ENCODE measurements around the gene CHPF2.

The CHPF2 gene

DNA sequence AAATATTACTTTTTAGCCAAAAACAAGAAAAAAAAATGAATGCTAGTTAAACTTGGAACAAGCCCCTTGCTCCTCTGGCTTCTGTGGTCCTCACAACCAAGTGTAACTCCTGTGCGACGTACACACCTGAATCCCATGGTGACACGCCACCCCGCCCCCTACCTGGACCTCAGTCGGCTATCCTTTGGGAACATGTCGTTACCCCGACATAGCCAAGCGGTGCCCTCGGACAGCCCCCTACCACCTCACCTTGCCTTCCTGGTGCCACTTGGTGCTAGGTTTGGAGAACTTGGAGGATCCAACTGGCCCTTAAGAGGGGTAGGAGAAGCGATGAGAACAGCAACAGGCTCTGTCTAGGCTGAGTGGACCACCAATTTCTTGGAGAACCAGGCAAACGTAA is 28.2 kb downstream of the CHPF2 start:
- DNase-seq (ENCODE audit: low read depth, low spot score): no peak

DNA sequence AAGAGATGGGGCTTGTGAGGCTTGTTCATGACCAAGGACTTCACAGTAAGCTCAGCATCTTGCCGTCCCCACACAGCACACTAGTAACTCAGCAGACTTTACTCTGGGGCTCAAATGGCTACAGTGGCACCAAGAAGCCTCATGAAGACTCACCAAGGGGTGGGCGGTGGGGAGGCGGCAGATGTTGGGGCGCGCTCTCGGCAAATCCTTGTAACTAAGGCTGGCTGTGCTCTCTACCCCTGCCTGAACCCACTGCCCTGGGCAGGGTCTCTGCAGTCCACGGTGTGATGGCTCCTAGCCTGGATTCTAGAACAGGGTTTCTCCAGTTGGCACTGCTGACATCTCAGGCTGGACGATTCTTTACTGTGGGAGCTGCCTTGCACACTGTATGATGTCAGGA is 28.6 kb downstream of the CHPF2 start:
- DNase-seq (ENCODE audit: low read depth, low spot score): no peak

DNA sequence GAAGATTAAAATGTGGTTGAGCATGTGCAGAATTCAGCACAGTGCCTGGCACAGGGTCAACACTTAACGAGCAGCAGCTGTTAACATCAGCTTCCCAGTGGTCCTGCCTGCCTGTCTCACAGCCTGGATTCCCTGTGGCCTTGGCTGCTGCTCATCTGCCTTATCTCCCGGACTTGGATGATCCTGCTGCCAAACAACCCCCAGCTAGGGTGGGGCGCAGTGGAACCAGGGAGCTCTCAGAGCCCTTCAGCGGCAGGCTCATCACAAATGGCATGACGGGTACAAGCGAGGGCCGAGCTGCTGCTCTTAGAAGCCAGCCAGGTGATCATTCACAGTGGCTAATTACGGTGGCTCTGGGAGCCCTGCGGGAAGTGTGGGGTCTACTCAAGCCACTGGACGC is 29.2 kb downstream of the CHPF2 start:
- DNase-seq (ENCODE audit: low read depth, low spot score): no peak

DNA sequence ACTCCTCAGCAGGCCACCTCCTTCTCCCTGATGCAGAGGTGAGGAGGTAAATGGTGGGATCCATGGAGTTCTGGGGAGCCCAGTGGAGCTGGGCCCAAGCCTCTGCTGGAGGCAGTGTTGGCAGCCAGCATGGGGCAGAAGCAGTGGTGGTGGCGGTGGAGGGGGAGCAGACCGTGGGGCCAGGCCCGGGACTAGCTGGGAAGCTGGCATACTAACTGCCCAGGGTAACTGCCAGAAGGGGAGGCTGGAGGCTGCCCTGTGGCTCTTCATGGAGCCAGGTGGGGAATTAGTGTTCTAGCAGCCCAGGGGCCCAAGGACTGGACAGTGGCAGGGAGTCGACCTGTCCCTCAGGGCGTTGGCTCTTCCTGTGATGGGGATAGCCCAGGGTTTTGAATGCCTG is 32.3 kb downstream of the CHPF2 start:
- DNase-seq (ENCODE audit: low read depth, low spot score): no peak

DNA sequence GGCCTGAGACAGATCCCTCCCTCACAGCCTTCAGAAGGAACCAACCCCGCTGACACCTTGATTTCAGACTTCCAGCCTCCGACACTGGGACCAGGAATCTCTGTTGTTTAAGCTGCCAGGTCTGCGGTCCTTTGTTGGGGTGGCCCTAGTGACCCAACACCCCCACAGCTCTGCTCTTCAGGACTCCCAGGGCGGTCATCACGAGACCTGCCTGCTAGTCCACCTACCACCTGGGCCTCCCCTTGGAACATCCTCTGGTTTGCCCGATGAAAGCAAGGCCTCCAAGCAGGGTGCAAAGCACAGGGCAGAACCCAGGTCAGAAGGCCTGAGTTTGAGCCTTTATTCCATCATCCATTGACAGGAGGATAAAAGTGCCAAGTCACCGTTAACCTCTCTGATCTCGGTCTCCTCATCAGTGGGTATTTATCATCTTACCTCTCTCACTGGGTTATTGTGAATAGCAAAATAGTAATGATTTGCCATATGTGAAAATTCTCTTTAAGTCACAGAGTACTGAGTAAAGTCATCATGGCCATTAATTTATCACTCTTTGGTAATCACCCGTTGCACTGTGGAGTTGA is 33.2 kb downstream of the CHPF2 start:
- DNase-seq (ENCODE audit: low read depth, low spot score): no peak

DNA sequence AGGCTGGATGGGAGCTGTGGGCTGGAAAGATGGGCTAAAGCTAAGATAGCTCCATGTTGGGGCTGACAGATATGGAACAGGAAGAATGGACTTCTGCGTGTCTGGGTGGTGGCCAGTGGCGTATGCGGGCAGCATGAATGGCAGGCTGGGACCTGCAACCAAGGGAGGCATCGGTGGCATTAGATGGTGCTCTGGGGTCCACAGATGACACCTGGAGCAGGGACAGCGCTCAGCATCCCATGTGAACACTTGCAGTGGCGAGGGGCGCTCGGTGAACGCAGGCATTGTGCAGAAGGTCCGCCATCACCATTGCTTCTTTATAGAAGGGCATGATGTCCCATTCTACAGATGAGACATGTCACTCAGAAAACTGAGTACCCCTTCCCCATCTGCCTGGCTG is 37.2 kb downstream of the CHPF2 start:
- no peak for DNase-seq (ENCODE audit: low read depth, low spot score)

DNA sequence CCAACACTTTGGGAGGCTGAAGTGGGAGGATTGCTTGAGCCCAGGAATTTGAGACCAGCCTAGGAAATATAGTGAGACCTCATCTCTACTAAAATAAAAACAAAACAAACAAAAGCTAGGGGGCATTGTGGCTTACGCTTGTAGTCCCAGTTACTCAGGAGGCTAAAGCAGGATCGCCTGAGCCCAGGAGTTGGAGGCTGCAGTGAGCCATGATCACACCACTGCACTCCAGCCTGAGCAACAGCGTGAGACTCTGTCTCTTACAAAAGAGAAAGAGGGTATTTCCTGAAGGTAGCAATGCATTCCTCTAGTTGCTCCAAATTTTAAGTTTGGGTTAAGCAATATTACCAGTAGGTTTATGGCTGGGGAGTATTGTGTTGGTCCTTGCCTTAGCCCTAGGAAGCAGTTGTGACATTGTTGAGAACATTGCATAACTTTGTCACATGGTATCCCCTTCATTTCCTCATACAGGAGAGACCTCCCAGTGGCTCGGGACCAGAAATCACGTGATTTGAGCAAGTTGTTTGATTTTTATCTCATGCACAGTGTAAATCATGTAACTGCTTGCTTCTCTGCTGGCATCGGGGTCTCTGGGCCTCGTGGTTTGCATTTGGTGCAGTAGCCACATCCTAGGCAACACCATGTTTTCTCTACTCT is 39.5 kb downstream of the CHPF2 start:
- DNase-seq (ENCODE audit: low read depth, low spot score): no peak

DNA sequence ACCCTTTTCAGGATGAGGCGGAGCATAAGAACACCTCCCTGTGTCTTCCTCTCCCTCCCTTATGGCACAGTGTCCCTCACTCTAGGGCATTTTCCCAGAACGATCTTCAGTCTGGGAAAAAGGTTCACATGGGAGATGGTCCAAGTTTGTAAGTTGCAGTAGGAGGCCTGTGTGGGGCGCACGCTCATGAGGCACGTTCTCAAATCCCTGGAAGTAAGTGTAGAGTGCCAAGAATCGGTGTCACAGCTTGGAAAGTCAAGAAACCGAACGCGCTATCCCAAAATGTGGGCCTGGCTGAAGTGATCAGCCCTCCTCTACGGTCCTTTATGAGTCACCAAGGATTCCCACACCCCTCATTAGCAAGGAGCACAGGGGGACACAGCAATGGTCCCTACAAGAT is 40.1 kb downstream of the CHPF2 start:
- no peak for DNase-seq (ENCODE audit: low read depth, low spot score)

DNA sequence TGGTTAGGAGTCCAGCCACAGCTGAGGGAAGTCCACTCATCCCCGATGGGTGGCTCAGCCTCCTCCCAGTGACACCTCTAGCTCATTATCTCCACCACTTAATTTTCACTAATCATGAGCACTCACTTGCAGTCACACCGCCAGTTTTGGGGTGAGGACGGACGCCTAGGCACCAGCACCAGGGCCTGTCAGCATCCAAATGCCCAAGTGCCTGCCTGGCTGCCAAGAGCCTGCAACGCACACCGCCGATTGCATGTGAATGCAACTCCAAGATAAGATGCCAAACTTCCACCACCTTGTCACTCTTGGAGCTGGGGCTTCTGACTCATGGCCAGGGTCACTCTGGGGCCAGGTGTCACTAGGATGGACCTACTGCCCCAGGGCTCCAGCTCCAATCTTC is 40.6 kb downstream of the CHPF2 start:
- DNase-seq (ENCODE audit: low read depth, low spot score): no peak

DNA sequence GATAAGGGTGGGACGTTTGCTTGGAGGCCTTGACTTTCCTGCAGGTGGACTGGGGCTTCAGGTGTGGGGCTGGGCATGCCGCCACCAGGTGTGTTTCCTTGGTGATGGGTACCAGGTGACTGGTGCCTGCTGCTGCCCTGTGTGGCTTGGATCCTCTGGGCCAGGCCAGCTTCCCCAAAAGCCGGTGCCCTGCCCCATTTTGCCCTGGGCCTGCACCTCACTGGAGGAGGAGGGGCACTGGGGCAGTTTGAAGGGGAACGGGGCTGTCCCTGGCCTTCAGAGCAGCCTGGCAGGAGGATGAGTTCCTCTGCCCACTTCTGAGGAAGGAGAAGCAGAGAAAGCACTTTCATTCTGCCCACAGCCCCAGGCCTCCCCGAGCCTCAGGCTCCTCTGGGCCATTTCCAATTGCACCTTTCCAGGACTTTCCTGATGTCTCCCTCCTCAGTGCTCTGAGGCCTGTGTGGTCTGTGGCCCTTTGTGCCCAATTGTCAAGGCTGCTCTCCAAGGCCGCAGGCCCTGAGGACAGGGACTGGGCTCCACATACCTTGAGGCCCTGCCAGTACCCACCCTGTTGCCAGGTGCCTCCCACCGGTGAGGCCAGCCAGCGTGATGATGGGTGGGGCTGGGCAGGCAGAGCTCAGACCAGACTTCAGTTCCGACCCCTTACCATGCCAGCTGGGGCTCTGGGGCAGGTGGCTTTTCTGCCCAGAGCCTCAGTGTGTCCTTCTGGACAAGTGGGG is 41.5 kb downstream of the CHPF2 start:
- no peak for DNase-seq (ENCODE audit: low read depth, low spot score)

DNA sequence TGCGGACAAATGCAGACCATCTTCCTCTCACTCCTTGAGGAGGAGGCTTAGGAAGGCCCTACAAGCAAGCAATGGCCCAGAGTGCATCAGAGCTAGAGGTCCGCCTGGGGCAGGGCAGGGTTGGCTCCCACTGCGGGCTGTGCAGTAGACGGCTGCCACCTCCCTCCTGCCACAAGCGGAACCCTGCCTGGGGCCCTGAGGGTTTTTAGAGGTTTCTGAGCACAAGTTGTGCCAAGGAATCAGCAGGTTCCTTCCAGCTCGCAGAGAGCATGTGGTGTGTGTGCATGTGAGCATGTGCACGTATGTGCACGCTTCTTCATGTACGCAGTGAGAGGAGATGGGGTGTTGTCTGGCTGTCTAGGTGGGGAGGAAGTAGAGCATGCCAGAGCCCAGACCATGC is 42.1 kb downstream of the CHPF2 start:
- DNase-seq (ENCODE audit: low read depth, low spot score): no peak

DNA sequence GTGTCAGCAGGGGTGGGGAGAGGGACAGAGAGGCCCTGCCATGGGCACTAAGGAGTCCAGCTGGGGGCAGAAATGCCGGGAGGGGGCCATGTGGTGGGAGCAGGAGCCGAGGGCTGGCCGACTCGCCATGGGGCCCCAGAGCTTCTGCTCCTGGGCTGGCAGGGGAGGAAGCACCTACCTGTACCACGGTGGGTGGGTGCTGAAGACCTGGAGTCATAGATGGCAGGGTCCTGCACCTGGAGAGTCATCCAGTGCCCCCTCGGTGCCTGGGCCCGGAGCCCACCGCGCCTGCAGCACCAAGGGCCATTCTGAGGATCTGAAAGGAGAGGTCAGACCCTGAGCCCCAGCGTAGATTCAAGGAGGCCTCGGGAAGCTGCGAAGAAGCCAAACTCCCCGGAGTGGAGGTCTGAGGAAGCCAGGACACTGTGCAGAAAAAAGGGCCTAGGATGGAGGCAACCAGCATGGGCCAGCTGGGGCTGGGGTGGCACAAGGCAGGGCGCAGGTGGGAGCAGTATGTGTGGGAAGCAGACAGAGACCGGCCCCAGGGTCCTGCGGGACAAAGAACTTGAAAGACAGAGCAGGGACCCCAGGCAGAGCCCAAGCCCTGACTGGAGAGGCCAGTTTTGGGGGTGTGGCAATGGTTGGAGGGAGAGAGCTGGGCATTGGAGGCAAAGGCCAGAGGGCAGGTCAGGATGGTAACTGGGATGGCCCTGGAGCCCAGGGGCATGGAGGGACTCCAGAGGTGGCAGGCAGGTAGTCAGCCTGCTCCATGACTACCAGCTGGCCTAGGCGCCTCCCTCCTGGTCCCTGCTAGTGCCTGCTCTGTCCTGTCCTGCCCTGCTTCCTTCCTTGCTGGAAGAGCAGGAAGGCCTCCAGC is 42.9 kb downstream of the CHPF2 start:
- no peak for DNase-seq (ENCODE audit: low read depth, low spot score)

DNA sequence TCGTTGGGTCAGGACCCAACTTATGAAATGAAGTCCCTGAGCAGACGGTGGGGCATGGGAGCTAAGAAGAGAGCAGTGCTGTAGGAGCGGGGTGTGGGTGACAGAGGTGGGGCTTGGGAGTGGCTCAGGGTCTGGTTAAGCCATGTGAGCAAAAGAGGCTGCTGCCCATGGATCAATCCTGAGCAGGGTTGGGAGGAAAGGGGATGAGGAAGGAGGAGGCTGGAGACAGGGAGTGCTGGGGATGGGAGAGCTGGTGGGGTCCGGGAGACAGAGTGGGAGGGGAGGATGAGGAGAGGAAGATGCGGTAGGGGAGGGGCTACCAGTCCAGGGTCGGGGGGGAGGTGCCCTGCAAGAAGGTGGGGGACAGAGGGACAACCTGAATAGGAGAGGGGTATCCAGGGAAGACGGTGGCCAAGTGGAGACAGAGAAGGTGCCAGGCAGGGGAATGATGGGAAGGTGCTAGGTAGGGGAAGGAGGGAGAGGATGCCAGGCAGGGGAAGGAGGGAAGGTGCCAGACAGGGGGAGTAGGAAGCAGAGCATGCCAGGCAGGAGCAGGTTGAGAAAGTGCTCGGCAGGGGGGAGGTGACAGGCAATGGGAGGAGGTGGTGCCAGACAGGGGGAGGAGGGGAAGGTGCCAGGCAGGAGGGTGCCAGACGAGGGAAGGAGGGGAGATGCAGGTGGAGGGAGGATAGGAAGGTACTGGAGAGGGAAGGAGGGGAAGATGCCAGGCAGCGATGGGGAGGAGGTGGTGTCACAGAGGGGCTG is 43.7 kb downstream of the CHPF2 start:
- DNase-seq (ENCODE audit: low read depth, low spot score): no peak

DNA sequence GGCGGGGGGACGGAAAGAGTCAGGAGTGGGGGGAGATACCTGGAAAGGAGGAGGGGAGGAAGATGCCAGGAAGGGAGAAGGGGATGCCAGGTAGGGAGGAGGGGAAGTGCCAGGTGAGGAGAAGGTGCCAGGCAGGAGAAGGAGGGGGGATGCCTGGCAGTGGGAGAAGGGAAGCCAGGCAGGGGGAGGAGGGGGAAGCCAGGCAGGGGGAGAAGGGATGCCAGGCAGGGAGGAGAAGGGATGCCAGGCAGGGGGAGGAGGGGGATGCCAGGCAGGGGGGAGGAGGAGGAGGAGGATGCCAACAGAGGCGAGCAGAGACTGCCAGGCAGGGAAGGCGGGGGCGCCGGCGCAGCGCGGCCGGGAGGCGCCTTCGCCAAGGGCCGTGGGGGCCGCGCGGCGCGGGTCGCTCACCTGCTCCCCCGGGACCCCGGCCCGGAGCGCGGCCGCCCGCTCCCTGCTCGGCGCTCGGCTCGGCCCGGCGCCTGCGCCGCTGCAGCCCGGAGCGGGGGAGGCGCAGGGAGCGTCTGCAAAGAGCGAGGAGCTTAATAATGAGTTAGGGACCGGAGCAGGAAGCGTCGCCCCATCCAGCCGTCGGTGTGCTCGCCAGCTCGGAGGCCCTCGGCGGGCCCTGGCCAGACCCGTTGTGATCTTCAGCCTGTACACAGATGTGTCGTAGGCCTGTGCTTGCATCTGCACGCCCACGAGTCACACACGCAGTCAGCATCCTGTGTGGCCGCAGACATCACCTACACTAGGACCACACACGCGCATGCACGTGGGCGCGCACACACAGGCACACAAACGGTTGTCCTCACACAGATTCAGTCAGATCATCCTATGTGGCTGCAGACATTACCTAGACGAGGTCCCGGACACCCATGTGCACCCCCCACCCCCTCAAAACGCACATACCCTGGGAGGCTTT is 44.6 kb downstream of the CHPF2 start:
- peak; percentile 83 for DNase-seq (ENCODE audit: low read depth, low spot score)

DNA sequence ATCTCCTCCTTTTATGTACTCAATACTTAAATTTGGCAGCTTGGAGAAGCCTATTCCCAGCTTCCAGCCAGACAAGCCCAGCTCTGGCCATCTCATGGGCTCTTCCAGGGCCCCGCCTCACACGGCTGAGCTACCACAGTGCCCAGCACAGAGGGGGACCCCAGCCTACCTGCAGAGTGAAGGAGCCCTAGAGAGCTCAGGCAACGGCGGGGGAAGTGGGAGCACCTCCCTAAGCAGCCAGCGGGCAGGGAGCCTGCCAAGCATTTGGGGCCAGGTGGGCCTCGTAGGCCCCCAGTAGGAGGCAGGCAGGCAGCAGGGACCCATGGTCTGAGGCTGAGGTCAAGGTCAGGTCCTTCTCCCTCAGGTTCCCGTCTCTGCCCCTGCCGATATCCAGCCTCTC is 45.3 kb downstream of the CHPF2 start:
- no peak for DNase-seq (ENCODE audit: low read depth, low spot score)

DNA sequence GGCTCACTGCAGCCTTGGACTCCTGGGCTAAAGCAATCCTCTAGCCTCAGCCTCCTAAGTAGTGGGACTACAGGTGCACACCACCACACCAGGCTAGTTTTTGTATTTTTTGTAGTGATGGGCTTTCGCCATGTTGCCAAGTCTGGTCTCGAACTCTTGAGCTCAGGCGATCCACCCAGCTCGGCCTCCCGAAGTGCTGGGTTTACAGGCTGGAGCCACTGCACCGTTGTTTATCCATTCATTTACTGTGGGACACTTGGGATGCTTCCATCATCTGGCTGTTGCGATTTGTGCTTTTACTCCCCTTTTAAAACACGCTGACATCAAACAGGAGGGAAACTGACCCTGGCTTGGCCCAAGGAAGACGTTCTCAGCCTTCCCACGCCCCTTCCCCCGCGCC is 46.7 kb downstream of the CHPF2 start:
- no peak for DNase-seq (ENCODE audit: low read depth, low spot score)

DNA sequence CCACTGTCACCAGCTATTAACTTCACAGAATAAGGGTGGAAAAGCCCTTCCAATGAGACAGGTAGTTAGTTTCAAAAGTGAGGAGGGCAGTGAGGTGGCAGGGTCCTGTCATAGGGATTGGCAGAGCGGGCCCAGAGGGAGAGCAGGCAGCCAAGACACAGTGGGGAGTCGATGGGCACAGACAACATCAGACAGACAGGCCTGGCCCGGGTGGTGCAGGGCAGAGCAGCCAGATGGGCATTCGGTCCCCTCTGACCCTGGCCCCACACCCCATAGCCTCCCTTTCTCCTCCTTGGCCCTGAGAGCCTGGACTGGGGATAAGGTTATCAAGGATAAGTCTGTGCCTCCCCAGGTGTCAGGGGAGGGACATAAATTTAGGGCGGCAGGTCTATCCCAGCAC is 47.6 kb downstream of the CHPF2 start:
- no peak for DNase-seq (ENCODE audit: low read depth, low spot score)

DNA sequence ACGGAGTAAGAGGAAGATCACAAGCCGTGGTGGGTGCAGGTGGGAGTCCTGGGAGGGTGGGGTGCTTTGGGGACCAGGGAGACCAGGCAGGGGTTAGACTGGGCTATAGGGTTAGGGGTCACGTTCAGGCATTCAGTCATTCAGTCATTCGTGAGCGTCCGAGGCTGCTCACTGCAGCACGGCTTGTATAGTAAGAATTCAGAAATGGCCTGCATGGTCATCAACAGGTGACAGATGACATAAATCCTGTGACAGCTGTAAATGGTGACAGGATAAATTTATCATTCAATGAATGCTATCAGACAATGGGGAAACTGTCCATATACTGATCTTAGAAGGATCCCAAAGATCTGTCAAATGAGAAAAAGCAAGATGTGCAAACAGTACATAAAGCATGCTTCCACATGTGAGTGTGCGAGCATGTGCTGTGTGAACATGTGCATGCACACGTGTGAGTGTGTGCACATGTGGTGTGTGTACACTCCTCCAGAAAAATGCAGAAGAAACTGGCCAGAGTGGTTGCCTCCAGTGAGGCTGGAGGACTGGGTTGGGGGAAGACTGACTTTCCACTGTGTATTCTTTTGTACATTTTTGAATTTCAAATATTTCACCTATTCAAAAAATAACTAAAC is 48.2 kb downstream of the CHPF2 start:
- no peak for DNase-seq (ENCODE audit: low read depth, low spot score)

DNA sequence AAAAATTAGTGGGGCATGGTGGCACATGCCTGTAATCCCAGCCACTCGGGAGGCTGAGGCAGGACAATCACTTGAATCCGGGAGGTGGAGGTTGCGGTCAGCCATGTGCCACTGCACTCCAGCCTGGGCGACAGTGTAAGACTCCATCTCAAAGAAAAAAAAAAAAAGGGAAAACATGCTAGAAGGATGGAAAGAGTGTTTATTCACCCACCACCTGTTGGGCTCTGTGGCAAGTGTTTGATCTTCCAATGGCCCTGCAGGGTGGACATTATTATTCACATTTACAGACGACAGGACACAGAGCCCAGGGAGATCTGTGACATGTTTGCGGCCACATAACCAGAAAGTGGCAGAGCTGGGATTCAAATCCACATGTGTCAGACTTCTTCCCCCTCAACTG is 49.4 kb downstream of the CHPF2 start:
- no peak for DNase-seq (ENCODE audit: low read depth, low spot score)

DNA sequence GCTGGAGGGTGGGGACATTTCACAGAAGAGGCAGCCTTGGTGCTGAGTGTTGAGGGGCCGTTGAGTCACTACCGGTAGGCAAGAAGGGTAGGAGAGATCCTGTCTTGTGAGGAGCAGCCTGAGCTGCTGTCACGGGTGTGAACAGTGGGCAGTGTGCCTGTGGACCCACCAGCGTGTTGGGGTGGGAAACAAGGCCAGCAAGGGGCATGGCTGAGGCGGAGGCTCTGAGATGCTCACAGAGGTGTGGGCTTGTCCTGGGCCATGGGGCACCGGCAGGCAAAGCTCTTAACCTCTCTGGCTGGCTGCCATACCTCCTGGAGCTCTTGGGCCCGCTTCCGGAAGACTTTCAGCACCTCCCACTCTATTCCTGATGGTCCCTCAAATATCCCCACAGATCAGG is 49.8 kb downstream of the CHPF2 start:
- DNase-seq (ENCODE audit: low read depth, low spot score): no peak

Measured in astrocyte of the hippocampus (primary cell).